Amniotic epithelial cell (primary cell): ENCODE data around the gene DOLPP1.

Source experiments
- DNase-seq: peaks from one replicate; pipeline ENCODE4 v3.0.0-alpha.2; 2010; ENCODE audit warnings: low read depth

Gene DOLPP1

GRCh38 chr9:129094387-129095169 is 13.7 kb downstream of the DOLPP1 start:
- DNase-seq: no peak

- DNase-seq: no peak
These were observed 14.3 kb downstream of the DOLPP1 start for GRCh38 chr9:129095170-129095667.

- DNase-seq: no peak
These were observed 15.0 kb downstream of the DOLPP1 start for GRCh38 chr9:129095908-129096307.

GRCh38 chr9:129097671-129098306 is 16.9 kb downstream of the DOLPP1 start:
- no peak for DNase-seq

- no peak for DNase-seq
These were observed 17.4 kb downstream of the DOLPP1 start for GRCh38 chr9:129098328-129098727.

GRCh38 chr9:129100383-129101169 is 19.7 kb downstream of the DOLPP1 start:
- DNase-seq: no peak

- no peak for DNase-seq
These were observed 20.4 kb downstream of the DOLPP1 start for GRCh38 chr9:129101279-129101678.

- no peak for DNase-seq
These were observed 21.2 kb downstream of the DOLPP1 start for GRCh38 chr9:129102095-129102525.

GRCh38 chr9:129102791-129103594 is 22.1 kb downstream of the DOLPP1 start:
- DNase-seq: peak; percentile 44

- DNase-seq: no peak
These were observed 22.7 kb downstream of the DOLPP1 start for GRCh38 chr9:129103595-129103965.

GRCh38 chr9:129104051-129104450 is 23.1 kb downstream of the DOLPP1 start:
- no peak for DNase-seq

- DNase-seq: no peak
These were observed 25.2 kb downstream of the DOLPP1 start for GRCh38 chr9:129105857-129106694.

- DNase-seq: no peak
These were observed 26.7 kb downstream of the DOLPP1 start for GRCh38 chr9:129107651-129108050.

- no peak for DNase-seq
These were observed 27.3 kb downstream of the DOLPP1 start for GRCh38 chr9:129108083-129108804.

- DNase-seq: no peak
These were observed 28.1 kb downstream of the DOLPP1 start for GRCh38 chr9:129108805-129109536.

- peak; percentile 19 for DNase-seq
These were observed 28.6 kb downstream of the DOLPP1 start for GRCh38 chr9:129109537-129109903.

GRCh38 chr9:129109952-129110739 is 29.2 kb downstream of the DOLPP1 start:
- no peak for DNase-seq

- DNase-seq: peak; percentile 86
These were observed 30.0 kb downstream of the DOLPP1 start, which contains the start of the genes CRAT and PTPA for GRCh38 chr9:129110740-129111527. TSS of gene CRAT (minus strand) at chr9:129110793. CDS start at chr9:129110509, 284 bp downstream. TSS of gene PTPA (plus strand) at chr9:129111415. CDS start at chr9:129111601, 186 bp downstream.
